ENCODE results near the gene ANKRD40. TPM values are rescaled to one million over a fixed set of nuclear protein-coding genes. Genes with fewer than 3 reads are reported as not detected.

The ANKRD40 gene
- total RNA-seq, 2 experiments from 2014 or later: 29.8 to 31.1 TPM

- Mint-ChIP-seq H3K27me3 (no peaks in the 10 kb centered on the region), H3K27ac (no peak overlapping the region), H3K9me3 (no peaks in the 10 kb centered on the region), H3K36me3 (ENCODE audit: low read depth) (peaks cover 5% of the 10 kb centered on the region), H3K4me3 (no peak overlapping the region), H3K4me1 (no peaks in the 10 kb centered on the region)
- ChIA-PET CTCF (no interaction called here), POLR2A (no interaction called here)
- DNase-seq: no peak
Measured at GRCh38 chr17:50688245-50688644, 19.5 kb downstream of the ANKRD40 start.

GRCh38 chr17:50687200-50688066, 20.3 kb downstream of the ANKRD40 start:
- Mint-ChIP-seq H3K4me1 (no peaks in the 10 kb centered on the region), H3K27ac (no peak overlapping the region), H3K9me3 (no peaks in the 10 kb centered on the region), H3K36me3 (ENCODE audit: low read depth) (no peaks in the 10 kb centered on the region), H3K27me3 (peaks cover 2% of the 10 kb centered on the region), H3K4me3 (no peak overlapping the region)
- POLR2A ChIA-PET: no interaction called here
- CTCF ChIA-PET: no interaction called here
- DNase-seq: no peak

DNA sequence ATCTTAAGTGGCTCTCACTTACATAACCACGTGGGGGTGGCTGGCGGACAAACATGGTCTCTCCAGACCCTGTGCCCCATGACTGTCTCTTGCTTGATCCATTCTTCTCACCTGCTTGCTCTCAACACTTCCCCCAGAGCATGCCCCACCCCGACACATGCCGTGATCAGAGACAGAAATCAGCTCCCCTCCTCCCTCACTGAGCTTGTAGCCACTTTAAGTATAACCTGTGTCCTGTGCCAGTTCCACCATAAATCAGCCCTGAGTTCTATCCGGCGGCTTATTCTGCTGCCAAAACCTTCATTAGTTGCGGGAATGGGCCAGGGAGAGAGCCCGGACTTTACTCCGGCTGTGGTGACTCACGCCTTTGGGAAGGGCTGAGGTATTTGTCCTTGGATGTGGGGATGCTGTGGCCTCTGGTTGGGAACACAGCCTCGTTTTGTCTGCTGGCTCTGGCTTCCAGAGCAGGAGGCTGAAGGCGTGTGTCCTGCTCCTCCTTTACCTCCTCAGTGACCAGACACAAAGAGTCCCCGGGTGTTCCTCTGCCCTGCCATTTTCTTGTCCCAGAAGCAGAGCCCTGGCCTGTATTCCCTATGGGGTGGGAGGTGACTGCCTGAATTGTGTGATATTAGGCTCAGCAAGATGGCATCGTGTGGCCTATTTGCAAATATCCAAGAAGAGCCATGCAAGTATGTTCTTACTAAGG, 21.1 kb downstream of the ANKRD40 start:
- POLR2A ChIA-PET: no interaction called here
- H3K9me3 Mint-ChIP-seq: no peaks in the 10 kb centered on the region
- CTCF ChIA-PET: interaction anchor here (0.6 kb wide), 1 partner anchor 10 kb away, joined by 3 read pairs; no protein-coding TSS in a partner anchor
- no peaks in the 10 kb centered on the region for H3K36me3 Mint-ChIP-seq (ENCODE audit: low read depth)
- DNase-seq: no peak
- H3K4me1 Mint-ChIP-seq: peaks cover 3% of the 10 kb centered on the region
- H3K27ac Mint-ChIP-seq: no peak overlapping the region
- H3K27me3 Mint-ChIP-seq: peaks cover 10% of the 10 kb centered on the region
- no peak overlapping the region for H3K4me3 Mint-ChIP-seq

GRCh38 chr17:50685691-50686493, 21.8 kb downstream of the ANKRD40 start:
- Mint-ChIP-seq H3K4me3 (no peak overlapping the region), H3K4me1 (peaks cover 10% of the 10 kb centered on the region)
- CTCF ChIA-PET: interaction anchor here (0.6 kb wide), 1 partner anchor 10 kb away, joined by 3 read pairs; no protein-coding TSS in a partner anchor

DNA sequence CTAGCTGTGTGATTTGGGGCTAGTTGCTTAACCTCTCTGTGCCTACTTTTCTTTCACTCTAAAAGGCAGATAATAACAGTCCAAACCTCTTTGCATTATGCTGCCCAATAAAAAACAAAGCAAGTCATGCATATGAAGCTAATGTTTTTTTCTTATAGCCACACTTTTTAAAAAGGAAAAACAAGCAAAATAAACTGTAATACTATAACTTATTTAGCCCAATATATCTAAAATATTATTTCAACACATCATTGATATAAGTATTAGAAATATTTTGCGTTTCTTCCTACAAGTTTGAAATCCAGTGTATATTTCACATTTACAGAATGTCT, 22.4 kb downstream of the ANKRD40 start:
- CTCF ChIA-PET: interaction anchor here (2.0 kb wide), 1 partner anchor 55 kb away, joined by 5 read pairs; no protein-coding TSS in a partner anchor
- no peak overlapping the region for H3K4me3 Mint-ChIP-seq

More at GRCh38 chr17:50685691-50686493, 21.8 kb downstream of the ANKRD40 start:
- no peak for DNase-seq
- H3K9me3 Mint-ChIP-seq: no peaks in the 10 kb centered on the region
- no peak overlapping the region for H3K27ac Mint-ChIP-seq
- no peaks in the 10 kb centered on the region for H3K36me3 Mint-ChIP-seq (ENCODE audit: low read depth)
- POLR2A ChIA-PET: no interaction called here
- peaks cover 17% of the 10 kb centered on the region for H3K27me3 Mint-ChIP-seq

GRCh38 chr17:50684612-50685333, 22.9 kb downstream of the ANKRD40 start:
- DNase-seq: no peak
- Mint-ChIP-seq H3K27ac (no peak overlapping the region), H3K4me3 (no peak overlapping the region), H3K27me3 (peaks cover 26% of the 10 kb centered on the region), H3K4me1 (peaks cover 10% of the 10 kb centered on the region), H3K9me3 (no peaks in the 10 kb centered on the region), H3K36me3 (ENCODE audit: low read depth) (no peaks in the 10 kb centered on the region)
- ChIA-PET POLR2A (no interaction called here), CTCF (interaction anchor here (0.6 to 2.0 kb wide), 2 partner anchors 13 to 55 kb away, joined by 3 to 5 read pairs; no protein-coding TSS in a partner anchor)

More for the DNA sequence above, 22.4 kb downstream of the ANKRD40 start:
- no peaks in the 10 kb centered on the region for H3K9me3 Mint-ChIP-seq
- no peak for DNase-seq
- peaks cover 10% of the 10 kb centered on the region for H3K4me1 Mint-ChIP-seq
- H3K27me3 Mint-ChIP-seq: peaks cover 21% of the 10 kb centered on the region
- POLR2A ChIA-PET: no interaction called here
- no peak overlapping the region for H3K27ac Mint-ChIP-seq
- no peaks in the 10 kb centered on the region for H3K36me3 Mint-ChIP-seq (ENCODE audit: low read depth)

DNA sequence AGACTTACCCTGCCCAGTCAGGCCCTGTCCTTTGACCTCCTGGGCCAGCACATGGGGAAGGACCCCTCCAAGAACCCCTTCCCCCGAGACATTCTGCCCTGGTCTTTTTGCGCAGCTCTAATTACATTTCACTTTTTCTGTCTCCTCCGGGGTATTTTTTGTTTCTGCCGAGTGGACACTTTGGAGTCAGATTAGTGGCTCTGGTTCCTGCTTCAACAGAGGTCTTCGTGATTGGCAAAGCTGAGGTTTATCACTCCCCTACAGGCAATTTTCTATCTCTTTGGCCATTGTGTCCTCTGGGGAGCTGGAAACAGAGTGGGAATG, 23.5 kb downstream of the ANKRD40 start:
- H3K27ac Mint-ChIP-seq: no peak overlapping the region
- POLR2A ChIA-PET: no interaction called here
- H3K27me3 Mint-ChIP-seq: peaks cover 26% of the 10 kb centered on the region
- CTCF ChIA-PET: interaction anchor here (2.0 kb wide), 1 partner anchor 54 kb away, joined by 5 read pairs; no protein-coding TSS in a partner anchor
- no peaks in the 10 kb centered on the region for H3K36me3 Mint-ChIP-seq (ENCODE audit: low read depth)
- H3K4me3 Mint-ChIP-seq: no peak overlapping the region
- H3K9me3 Mint-ChIP-seq: no peaks in the 10 kb centered on the region
- peaks cover 10% of the 10 kb centered on the region for H3K4me1 Mint-ChIP-seq
- DNase-seq: no peak

DNA sequence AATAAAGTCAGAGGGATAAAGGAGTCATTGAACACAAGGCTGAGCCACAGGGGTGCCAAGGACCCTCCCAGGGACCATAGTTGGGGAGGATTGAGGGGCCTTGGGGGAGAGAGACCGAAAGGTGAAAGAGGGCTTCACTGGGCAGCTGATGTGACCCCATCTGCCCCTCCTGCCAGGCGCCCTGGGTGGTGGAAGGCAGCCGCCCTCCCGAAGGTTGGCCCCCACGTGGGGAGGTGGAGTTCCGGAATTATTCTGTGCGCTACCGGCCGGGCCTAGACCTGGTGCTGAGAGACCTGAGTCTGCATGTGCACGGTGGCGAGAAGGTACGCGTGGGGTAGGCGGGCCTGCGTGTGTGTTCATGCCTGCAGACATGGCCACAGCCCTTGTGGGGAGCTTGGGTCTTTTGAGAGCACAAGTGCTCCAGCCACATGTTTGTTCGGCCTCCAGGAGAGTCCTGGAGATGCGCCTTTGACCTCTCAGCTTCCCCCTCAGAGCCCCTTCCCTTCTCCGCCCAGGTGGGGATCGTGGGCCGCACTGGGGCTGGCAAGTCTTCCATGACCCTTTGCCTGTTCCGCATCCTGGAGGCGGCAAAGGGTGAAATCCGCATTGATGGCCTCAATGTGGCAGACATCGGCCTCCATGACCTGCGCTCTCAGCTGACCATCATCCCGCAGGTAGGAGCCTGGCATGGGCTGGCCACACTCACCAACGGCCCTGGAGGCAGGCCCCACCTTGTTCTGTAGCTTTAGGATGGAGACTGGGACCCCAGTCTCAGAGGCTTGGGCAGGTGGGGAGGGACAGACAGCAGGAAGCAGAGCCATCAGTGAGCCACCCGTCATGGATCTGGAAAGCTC, 24.1 kb downstream of the ANKRD40 start:
- Mint-ChIP-seq H3K36me3 (ENCODE audit: low read depth) (no peaks in the 10 kb centered on the region), H3K4me1 (peaks cover 10% of the 10 kb centered on the region), H3K27ac (no peak overlapping the region), H3K4me3 (no peak overlapping the region), H3K9me3 (no peaks in the 10 kb centered on the region), H3K27me3 (peaks cover 30% of the 10 kb centered on the region)
- POLR2A ChIA-PET: no interaction called here
- CTCF ChIA-PET: interaction anchor here (0.7 to 2.0 kb wide), 2 partner anchors 17 to 54 kb away, joined by 3 to 5 read pairs; no protein-coding TSS in a partner anchor
- no peak for DNase-seq

GRCh38 chr17:50682938-50683337, 24.8 kb downstream of the ANKRD40 start:
- Mint-ChIP-seq H3K27me3 (peaks cover 30% of the 10 kb centered on the region), H3K27ac (no peak overlapping the region), H3K36me3 (ENCODE audit: low read depth) (no peaks in the 10 kb centered on the region), H3K4me1 (peaks cover 10% of the 10 kb centered on the region), H3K9me3 (no peaks in the 10 kb centered on the region), H3K4me3 (no peak overlapping the region)
- no peak for DNase-seq
- ChIA-PET CTCF (interaction anchor here (0.7 kb wide), 1 partner anchor 18 kb away, joined by 3 read pairs; no protein-coding TSS in a partner anchor), POLR2A (no interaction called here)

- peaks cover 30% of the 10 kb centered on the region for H3K27me3 Mint-ChIP-seq
Measured at GRCh38 chr17:50682441-50682840, 25.3 kb downstream of the ANKRD40 start.

DNA sequence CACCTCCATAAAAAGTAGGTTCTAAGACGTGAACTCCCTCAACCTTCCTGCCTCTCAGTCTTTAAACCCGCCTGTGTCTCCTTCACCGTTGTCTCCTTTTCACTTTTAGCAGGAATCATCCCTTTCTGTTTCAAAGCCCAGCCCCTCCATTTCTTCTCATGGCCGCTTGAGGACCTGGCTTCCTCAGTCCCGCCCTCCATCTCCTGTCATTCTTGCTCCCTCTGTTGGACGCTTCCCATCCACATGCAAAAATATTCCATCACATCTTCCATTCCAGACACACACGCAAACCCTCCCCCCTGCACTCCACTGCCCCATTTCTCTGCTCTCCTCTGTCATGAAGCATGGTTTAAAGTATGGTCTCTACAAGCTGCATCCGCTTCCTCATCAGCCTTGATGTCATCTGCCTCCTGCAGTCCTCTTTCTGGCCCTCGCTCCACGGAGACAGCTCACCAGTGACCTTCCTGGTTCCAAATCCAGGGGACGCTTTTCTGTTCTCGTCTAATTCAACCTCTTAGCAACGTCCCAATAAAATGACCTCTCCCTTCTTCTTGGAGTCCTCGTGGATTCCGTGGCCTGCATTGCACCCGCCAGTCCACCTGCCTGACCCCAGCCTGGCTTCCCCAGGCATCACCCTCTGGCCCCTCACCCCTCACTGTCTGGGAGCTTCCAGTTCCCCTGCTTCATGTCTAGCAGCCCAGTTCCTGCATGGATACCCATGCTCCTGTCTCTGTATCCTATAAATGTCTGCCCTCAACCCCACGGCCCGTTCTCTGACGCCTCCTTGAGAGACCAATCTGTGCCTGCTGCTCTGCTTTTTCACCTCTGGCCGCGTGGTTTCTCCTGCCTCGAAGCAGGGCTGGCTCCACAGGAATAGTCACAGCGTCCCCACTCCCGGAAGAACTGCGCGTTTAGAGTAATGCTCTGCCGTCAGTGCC, 26.2 kb downstream of the ANKRD40 start:
- POLR2A ChIA-PET: no interaction called here
- no peak overlapping the region for H3K27ac Mint-ChIP-seq
- no peaks in the 10 kb centered on the region for H3K9me3 Mint-ChIP-seq
- DNase-seq: no peak
- H3K36me3 Mint-ChIP-seq (ENCODE audit: low read depth): no peaks in the 10 kb centered on the region
- peaks cover 30% of the 10 kb centered on the region for H3K27me3 Mint-ChIP-seq
- CTCF ChIA-PET: interaction anchor here (0.7 to 1.4 kb wide), 2 partner anchors 53 to 465 kb away, joined by 4 read pairs; no protein-coding TSS in a partner anchor
- H3K4me1 Mint-ChIP-seq: peaks cover 10% of the 10 kb centered on the region
- no peak overlapping the region for H3K4me3 Mint-ChIP-seq

More at GRCh38 chr17:50682441-50682840, 25.3 kb downstream of the ANKRD40 start:
- POLR2A ChIA-PET: no interaction called here
- Mint-ChIP-seq H3K4me1 (peaks cover 10% of the 10 kb centered on the region), H3K27ac (no peak overlapping the region), H3K36me3 (ENCODE audit: low read depth) (no peaks in the 10 kb centered on the region), H3K4me3 (no peak overlapping the region), H3K9me3 (no peaks in the 10 kb centered on the region)
- DNase-seq: no peak
- CTCF ChIA-PET: no interaction called here

Data from activated CD4-positive, alpha-beta memory T cell treated with anti-CD3 and anti-CD28 coated beads, Interleukin-2, amount 10 ng/mL, durations not matched to agents 7 days and 5 days (primary cell).